Activated naive CD4-positive, alpha-beta T cell treated with anti-CD3 and anti-CD28 coated beads, Interleukin-2, amount 10 ng/mL, durations not matched to agents 7 days and 5 days (primary cell): ENCODE results near the gene PRR15.

Experiments
- CTCF ChIA-PET: fragments of 350-600 bp; sonication (Branson Sonifier 250); formaldehyde crosslinking; loops from one replicate; lab custom pipeline; 2021; ENCODE audit warnings: antibody characterized with exemption; lab: Charles Lee
- DNase-seq: peaks from one replicate; pipeline ENCODE4 v3.0.0-alpha.2; 2020
- H3K27ac Mint-ChIP-seq: one replicate; pipeline ENCODE4 v1.8.0; 2021; ENCODE audit warnings: mild to moderate bottlenecking, moderate library complexity, mixed read lengths
- H3K27me3 Mint-ChIP-seq: one replicate; pipeline ENCODE4 v1.8.0; 2021; ENCODE audit warnings: mild to moderate bottlenecking, mixed read lengths
- H3K36me3 Mint-ChIP-seq: one replicate; pipeline ENCODE4 v1.8.0; 2021; ENCODE audit warnings: mixed read lengths
- H3K4me1 Mint-ChIP-seq: one replicate; pipeline ENCODE4 v1.8.0; 2021; ENCODE audit warnings: mixed read lengths
- H3K4me3 Mint-ChIP-seq: one replicate; pipeline ENCODE4 v1.8.0; 2021; ENCODE audit warnings: mild to moderate bottlenecking, moderate library complexity, mixed read lengths
- H3K9me3 Mint-ChIP-seq: one replicate; pipeline ENCODE4 v1.8.0; 2021; ENCODE audit warnings: mixed read lengths

PRR15 gene

DNA sequence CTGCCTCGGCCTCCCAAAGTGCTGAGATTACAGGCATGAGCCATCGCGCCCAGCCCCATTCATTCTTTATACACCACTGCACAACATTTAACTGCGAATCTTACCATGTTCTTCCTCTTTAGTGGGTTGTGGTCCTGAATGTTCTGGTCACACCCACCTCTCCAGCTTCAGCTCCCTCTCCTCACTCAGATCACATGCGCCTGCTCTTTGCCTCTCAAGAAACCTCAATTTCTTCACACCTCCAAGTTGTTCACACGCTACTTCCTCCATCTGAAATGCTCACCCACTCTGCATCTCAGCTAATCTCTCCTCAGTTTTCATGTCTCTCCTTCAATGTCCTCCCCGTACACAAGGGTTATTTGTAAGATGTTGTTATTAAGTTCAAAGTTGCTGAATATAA, 2.4 kb upstream of the PRR15 start:
- DNase-seq = no peak
- H3K27ac Mint-ChIP-seq = no peak overlapping the region
- no peaks in the 10 kb centered on the region for H3K9me3 Mint-ChIP-seq
- H3K4me1 Mint-ChIP-seq = peaks cover 26% of the 10 kb centered on the region
- H3K4me3 Mint-ChIP-seq = no peak overlapping the region
- peaks cover 68% of the 10 kb centered on the region for H3K27me3 Mint-ChIP-seq
- H3K36me3 Mint-ChIP-seq = peaks cover 5% of the 10 kb centered on the region
- CTCF ChIA-PET = interaction anchor here (1.8 kb wide), 1 partner anchor 10 kb away, joined by 4 read pairs; no protein-coding TSS in a partner anchor

DNA sequence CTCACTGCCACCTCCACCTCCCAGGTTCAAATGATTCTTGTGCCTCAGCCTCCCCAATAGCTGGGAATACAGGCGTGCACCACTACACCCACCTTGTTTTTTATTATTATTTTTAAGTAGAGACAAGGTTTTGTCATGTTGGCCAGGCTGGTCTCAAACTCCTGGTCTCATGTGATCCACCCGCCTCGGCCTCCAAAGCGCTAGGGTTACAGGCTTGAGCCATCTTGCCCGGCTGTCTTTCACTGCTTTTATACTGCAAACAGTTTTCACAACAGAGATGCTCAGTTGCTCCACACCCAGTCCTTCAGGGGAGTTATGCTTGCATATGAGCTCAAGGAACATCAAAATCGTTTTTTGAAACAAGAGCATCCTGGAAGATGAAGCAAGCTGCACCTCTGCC, 1.3 kb upstream of the PRR15 start:
- Mint-ChIP-seq H3K4me3 (no peak overlapping the region), H3K4me1 (peaks cover 26% of the 10 kb centered on the region), H3K9me3 (no peaks in the 10 kb centered on the region), H3K27me3 (peaks cover 78% of the 10 kb centered on the region), H3K36me3 (peaks cover 5% of the 10 kb centered on the region), H3K27ac (no peak overlapping the region)
- CTCF ChIA-PET = no interaction called here
- no peak for DNase-seq

DNA sequence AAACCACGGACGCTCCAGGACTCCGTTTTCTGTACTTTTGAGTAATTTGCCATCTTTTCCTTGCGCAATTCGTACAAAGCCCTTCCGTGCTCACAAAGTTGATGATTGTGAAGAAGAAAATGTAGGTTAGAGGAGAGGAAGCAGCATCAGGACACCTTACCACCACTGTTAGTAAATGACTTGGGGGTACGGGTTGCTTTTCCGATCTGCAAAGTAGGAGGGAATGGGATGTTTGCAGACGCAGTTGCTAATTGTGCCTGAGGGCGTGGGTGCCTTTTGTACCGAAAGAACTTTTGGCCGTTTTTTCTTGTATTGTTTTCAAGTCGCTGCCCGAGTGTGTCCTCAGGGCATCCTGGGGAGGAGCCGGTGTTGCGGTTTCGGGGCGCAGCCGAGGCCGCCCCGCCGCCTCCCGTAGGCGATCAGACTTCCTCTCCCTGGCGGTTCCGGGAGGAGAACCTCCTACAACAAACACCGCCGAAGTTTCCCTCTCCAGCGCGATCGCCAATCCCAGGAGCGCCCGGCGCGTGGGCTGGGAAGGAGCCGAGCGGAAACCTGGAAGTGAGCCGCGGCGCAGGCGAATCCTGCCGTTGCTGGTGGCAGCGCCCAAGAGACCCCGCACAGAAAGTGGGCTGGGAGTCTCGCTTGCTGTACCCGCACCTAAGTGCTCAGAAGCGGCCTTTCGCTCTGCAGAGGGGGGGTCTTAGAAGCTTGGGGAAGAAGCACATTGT, 1.0 kb downstream of the PRR15 start:
- H3K4me1 Mint-ChIP-seq = peaks cover 26% of the 10 kb centered on the region
- H3K4me3 Mint-ChIP-seq = peak overlapping the region; percentile 60
- peaks cover 78% of the 10 kb centered on the region for H3K27me3 Mint-ChIP-seq
- no peak for DNase-seq
- no peaks in the 10 kb centered on the region for H3K9me3 Mint-ChIP-seq
- peak overlapping the region; percentile 9 for H3K27ac Mint-ChIP-seq
- peaks cover 5% of the 10 kb centered on the region for H3K36me3 Mint-ChIP-seq
- CTCF ChIA-PET = no interaction called here

DNA sequence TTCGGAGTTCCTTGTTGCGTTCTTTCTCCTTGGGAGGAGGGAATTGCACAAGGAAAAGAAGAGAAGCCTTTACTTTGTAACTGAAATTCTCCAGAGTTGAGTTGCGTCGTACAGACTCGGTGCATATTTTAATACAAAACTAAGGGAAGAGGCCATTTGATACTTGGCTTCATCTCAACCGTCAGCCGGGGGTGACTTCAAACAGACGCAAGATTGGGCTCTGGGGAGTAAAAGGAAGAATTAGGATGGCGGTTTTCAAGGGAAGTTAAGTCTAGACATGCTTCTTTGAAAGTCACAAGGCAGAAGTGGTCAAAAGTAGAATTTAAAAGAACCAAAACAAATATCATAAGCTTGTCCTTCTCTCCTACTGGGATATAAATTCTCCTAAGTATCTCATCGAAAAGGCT, 1.6 kb downstream of the PRR15 start:
- Mint-ChIP-seq H3K9me3 (no peaks in the 10 kb centered on the region), H3K27me3 (peaks cover 75% of the 10 kb centered on the region), H3K27ac (no peak overlapping the region), H3K36me3 (peaks cover 5% of the 10 kb centered on the region), H3K4me3 (peak overlapping the region; percentile 60), H3K4me1 (peaks cover 26% of the 10 kb centered on the region)
- DNase-seq = no peak
- CTCF ChIA-PET = no interaction called here

DNA sequence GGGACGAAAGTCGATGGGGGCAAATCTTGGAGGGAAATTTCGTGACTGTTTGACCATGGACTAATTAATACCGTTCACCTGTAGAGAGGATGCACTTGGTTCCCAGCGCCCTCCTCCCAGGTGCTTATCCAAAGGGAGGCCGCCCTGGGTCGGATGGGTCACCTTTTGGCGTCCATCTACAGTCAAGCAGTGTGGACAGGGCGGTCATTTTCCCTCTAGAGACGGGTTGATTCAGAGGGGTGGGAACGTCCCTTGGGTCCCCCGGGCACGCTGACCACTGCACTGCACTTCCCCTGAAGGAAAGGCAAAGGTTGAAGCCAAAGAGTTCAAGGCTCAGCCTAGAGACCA, 2.0 kb downstream of the PRR15 start:
- H3K4me3 Mint-ChIP-seq = peak overlapping the region; percentile 60
- CTCF ChIA-PET = no interaction called here
- no peaks in the 10 kb centered on the region for H3K9me3 Mint-ChIP-seq

DNA sequence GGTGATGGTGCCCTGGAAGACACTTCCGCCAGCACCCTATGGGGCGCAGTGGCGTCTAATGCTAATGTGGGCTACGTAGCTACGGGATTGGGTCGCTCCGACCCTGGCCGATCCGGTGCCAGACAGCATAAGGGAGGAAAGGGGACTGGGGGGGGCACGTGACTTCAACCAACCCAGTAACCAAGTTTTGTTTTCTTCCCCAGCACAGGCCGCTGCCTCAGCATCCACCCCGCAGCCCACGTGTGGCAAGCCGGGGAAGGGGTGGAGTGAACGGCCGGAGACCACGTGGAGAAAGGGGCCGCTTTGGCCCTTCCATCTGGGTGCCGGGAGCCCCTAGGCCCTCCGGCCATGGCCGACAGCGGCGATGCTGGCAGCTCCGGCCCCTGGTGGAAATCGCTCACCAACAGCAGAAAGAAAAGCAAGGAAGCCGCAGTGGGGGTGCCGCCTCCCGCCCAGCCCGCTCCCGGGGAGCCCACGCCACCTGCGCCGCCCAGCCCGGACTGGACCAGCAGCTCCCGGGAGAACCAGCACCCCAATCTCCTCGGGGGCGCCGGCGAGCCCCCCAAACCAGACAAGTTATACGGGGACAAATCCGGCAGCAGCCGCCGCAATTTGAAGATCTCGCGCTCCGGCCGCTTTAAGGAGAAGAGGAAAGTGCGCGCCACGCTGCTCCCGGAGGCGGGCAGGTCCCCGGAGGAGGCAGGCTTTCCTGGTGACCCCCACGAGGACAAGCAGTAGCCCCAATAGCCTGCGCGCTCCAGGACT, 2.5 kb downstream of the PRR15 start:
- peaks cover 5% of the 10 kb centered on the region for H3K36me3 Mint-ChIP-seq
- CTCF ChIA-PET = no interaction called here
- no peak for DNase-seq
- H3K27me3 Mint-ChIP-seq = peaks cover 65% of the 10 kb centered on the region
- H3K9me3 Mint-ChIP-seq = no peaks in the 10 kb centered on the region
- H3K4me1 Mint-ChIP-seq = peaks cover 26% of the 10 kb centered on the region
- H3K4me3 Mint-ChIP-seq = peak overlapping the region; percentile 12
- H3K27ac Mint-ChIP-seq = no peak overlapping the region

More for the DNA sequence above, 2.0 kb downstream of the PRR15 start:
- H3K27me3 Mint-ChIP-seq = peaks cover 71% of the 10 kb centered on the region
- DNase-seq = no peak
- peaks cover 26% of the 10 kb centered on the region for H3K4me1 Mint-ChIP-seq
- peaks cover 5% of the 10 kb centered on the region for H3K36me3 Mint-ChIP-seq
- H3K27ac Mint-ChIP-seq = no peak overlapping the region

DNA sequence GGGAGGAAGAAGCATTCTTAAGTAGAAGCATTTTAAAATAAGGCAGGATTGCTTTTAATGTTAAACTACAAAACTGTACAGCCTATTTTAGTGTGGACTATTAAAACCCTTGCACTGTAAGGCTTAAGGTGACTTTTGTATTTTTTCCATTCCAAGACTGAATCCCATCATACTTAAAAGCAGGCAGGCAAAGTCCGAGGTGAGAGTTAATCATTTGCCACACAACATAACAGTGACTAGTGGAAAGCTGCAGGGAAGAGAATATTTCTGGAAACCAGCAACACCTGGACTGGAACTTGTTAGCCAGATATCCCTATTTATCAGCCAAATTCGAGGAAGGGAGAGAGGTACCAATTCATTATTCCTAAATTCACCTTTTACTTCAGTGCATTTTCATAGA, 3.5 kb downstream of the PRR15 start:
- CTCF ChIA-PET = no interaction called here
- Mint-ChIP-seq H3K4me1 (peaks cover 26% of the 10 kb centered on the region), H3K9me3 (no peaks in the 10 kb centered on the region), H3K27ac (no peak overlapping the region), H3K4me3 (no peak overlapping the region), H3K36me3 (peaks cover 5% of the 10 kb centered on the region), H3K27me3 (peaks cover 59% of the 10 kb centered on the region)
- no peak for DNase-seq

DNA sequence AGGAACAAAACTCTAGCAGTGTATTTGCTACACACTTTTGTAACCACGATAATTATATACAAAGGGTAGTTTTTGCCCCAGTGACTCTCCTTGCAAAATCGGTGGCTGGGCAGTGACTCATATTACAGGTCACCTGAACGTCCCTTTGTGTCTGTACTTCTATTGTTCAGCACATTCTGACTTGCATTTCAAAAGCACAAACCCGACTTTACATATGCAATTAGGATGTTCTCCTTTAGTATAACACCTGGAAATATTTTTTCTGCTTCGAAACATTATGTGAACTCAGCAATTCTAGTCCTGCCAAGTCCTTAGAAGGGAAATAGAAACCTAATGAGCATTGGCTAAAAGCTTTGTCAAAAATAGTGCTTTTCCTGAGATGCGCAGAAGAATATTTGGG, 6.0 kb downstream of the PRR15 start:
- peaks cover 13% of the 10 kb centered on the region for H3K4me1 Mint-ChIP-seq
- no peak for DNase-seq
- no peak overlapping the region for H3K27ac Mint-ChIP-seq
- H3K27me3 Mint-ChIP-seq = peaks cover 48% of the 10 kb centered on the region
- CTCF ChIA-PET = interaction anchor here (0.7 kb wide), 1 partner anchor 46 kb away, joined by 3 read pairs; no protein-coding TSS in a partner anchor
- H3K36me3 Mint-ChIP-seq = peaks cover 2% of the 10 kb centered on the region
- H3K4me3 Mint-ChIP-seq = no peak overlapping the region
- H3K9me3 Mint-ChIP-seq = no peaks in the 10 kb centered on the region

DNA sequence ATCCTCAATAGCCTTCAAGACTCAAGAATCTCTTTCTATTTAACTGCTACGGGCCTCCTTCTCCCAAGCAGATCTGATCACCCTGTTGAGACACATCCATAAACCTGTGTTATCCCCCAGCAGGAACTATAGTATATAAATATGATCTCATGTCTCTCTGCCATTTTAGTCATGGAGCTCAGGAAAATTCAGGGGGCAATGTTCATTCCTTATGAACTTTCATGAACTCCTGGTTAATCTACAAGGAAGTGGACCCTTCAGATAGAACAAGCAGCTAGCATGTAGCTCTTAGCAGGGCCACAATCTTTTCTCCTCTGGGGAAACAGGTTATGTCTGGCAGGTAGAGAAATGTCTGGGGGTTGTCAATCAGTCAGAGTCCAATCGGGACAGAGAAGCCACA, 8.9 kb downstream of the PRR15 start:
- CTCF ChIA-PET = no interaction called here
- DNase-seq = no peak
- no peaks in the 10 kb centered on the region for H3K4me1 Mint-ChIP-seq
- H3K36me3 Mint-ChIP-seq = no peaks in the 10 kb centered on the region
- H3K4me3 Mint-ChIP-seq = no peak overlapping the region
- peaks cover 23% of the 10 kb centered on the region for H3K27me3 Mint-ChIP-seq
- H3K9me3 Mint-ChIP-seq = peaks cover 9% of the 10 kb centered on the region
- no peak overlapping the region for H3K27ac Mint-ChIP-seq

DNA sequence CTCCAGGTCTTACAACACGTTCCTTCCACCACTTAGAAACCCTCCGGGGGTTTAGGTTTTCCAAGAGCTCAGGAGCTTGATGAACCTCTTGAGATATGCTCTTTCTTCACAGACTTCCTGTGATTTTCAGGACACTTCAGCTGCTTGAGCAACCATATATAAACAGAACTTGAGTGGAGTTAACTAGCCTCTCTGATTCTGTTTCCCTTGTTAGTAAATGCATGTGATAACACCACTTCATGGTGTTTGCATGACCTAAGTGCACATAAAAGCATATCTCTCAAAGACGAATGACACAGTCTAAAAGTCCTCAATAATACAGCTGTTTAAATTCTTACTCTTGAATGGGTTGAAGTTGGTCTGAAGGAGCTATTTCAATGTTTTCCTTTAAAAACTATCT, 9.9 kb downstream of the PRR15 start:
- H3K9me3 Mint-ChIP-seq = peaks cover 12% of the 10 kb centered on the region
- no peaks in the 10 kb centered on the region for H3K4me1 Mint-ChIP-seq
- H3K36me3 Mint-ChIP-seq = no peaks in the 10 kb centered on the region
- H3K27ac Mint-ChIP-seq = no peak overlapping the region
- DNase-seq = no peak
- H3K27me3 Mint-ChIP-seq = peaks cover 19% of the 10 kb centered on the region
- H3K4me3 Mint-ChIP-seq = no peak overlapping the region
- CTCF ChIA-PET = no interaction called here

DNA sequence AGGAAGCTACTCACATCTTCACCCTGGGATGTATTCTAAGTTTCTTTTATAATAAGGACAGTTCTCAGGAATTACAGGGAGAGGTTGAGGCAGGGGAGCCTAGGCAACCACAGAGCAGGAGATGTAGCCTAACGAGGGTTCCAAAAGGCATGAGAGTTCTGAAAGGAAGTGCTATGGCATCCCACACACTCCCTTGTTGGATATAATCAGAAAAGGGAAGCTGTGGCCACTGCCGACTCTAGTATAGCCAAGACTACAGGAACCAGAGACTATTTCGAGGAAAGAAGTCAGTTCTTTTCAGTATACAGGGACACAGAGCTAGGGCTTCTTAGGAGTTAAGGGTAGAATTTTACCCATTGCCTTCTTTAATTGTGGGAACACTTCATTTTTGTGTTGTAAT, 11.0 kb downstream of the PRR15 start:
- no peak overlapping the region for H3K4me3 Mint-ChIP-seq
- H3K27ac Mint-ChIP-seq = no peak overlapping the region
- DNase-seq = no peak
- CTCF ChIA-PET = no interaction called here
- H3K4me1 Mint-ChIP-seq = no peaks in the 10 kb centered on the region
- no peaks in the 10 kb centered on the region for H3K36me3 Mint-ChIP-seq
- H3K9me3 Mint-ChIP-seq = peaks cover 14% of the 10 kb centered on the region
- peaks cover 19% of the 10 kb centered on the region for H3K27me3 Mint-ChIP-seq

DNA sequence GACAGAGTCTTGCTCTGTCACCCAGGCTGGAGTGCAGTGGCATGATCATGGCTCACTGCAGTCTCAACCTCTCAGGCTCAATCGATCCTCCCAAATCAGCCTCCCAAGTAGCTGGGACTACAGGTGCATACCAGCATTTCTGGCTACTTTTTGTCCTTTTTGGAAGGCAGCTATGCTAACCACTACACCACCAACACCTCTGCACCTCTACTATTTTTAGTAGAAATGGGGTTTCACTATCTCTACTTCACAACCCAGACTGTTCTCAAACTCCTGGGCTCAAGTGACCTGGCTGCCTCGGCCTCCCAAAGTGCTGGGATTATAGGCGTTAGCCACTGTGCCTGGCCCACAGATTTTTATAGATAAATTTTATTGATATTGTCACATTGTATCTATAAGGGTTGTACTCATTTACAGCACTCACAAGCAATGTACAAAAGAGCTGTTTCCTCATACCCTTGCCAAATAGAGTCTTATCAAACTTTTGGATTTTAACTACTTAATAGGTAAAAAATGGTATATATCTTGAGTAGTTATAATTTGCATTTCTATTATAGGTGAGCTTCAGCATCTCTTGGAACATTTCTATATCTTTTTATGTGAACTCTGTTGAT, 23.7 kb downstream of the PRR15 start:
- Mint-ChIP-seq H3K9me3 (no peaks in the 10 kb centered on the region), H3K36me3 (no peaks in the 10 kb centered on the region), H3K4me1 (peaks cover 4% of the 10 kb centered on the region), H3K27ac (no peak overlapping the region), H3K4me3 (no peak overlapping the region), H3K27me3 (peaks cover 5% of the 10 kb centered on the region)
- DNase-seq = no peak
- CTCF ChIA-PET = interaction anchor here (0.7 kb wide), 1 partner anchor 949 kb away, joined by 3 read pairs; no protein-coding TSS in a partner anchor

DNA sequence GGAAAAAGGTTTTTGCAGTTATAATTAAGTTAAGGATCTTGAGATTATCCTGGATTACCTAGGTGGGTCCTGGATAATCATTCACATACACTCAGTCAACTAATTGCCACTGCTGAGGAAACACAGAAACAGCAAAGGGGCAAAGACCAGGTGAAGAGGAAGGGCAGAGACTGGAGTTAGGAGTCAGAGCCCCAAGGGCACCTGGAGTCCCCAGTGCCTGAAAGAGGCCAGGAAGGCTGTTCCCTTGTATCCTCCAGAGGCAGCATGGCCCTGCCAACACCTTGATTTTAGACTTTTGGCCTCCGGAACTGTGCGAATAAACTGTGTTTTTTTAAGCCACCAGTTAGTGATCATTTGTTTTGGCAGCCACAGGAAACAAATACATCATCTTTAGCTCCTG, 24.6 kb downstream of the PRR15 start:
- H3K27me3 Mint-ChIP-seq = peaks cover 5% of the 10 kb centered on the region
- H3K36me3 Mint-ChIP-seq = no peaks in the 10 kb centered on the region
- CTCF ChIA-PET = interaction anchor here (1.3 kb wide), 1 partner anchor 14 kb away, joined by 3 read pairs; no protein-coding TSS in a partner anchor
- H3K27ac Mint-ChIP-seq = no peak overlapping the region
- H3K9me3 Mint-ChIP-seq = no peaks in the 10 kb centered on the region
- DNase-seq = no peak
- H3K4me3 Mint-ChIP-seq = no peak overlapping the region
- H3K4me1 Mint-ChIP-seq = peaks cover 4% of the 10 kb centered on the region

DNA sequence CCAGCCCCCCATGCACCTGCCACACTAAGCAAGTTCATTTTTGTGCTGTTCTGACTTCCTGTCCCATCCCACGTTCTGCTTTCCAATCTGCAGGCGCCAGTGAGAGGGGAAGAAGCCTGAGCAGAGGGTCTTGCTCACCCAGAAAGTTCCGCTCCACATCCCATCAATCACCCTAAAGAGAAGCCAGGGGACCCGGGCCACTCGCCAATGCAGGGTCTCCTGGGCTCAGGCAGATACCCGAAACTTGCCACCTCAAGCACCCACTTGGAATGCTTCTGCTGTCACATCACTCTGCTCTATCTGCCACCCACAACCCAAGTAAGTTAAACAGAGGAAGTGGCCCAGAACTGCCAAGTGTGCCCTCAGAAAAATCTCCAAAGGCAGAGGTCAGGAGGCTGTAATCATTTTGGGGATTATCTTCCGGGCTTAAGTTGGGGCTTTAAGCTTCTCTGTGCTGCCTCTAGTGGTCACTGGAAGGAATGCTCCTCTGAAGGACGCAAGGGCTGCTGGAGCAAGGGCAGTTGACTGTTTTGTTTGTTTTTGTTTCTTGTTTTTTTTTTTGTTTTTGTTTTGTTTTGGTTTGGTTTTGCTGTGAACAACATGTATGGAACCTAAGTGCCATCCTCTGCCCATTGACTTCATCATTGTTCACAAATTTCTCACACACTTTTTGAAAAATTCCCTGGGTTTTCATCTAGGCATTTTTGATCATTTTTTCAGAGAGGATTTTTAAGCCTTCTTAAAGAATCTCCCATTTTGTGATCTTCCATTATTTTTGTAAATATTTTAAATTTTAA, 25.5 kb downstream of the PRR15 start:
- Mint-ChIP-seq H3K9me3 (no peaks in the 10 kb centered on the region), H3K27ac (no peak overlapping the region), H3K4me3 (no peak overlapping the region), H3K27me3 (peaks cover 5% of the 10 kb centered on the region), H3K36me3 (no peaks in the 10 kb centered on the region), H3K4me1 (peaks cover 4% of the 10 kb centered on the region)
- CTCF ChIA-PET = interaction anchor here (0.5 to 1.3 kb wide), 4 partner anchors 9 to 139 kb away, joined by 3 read pairs; no protein-coding TSS in a partner anchor
- peak; percentile 51 for DNase-seq
